GM18511 (cell line): ENCODE data around the gene PSORS1C2.

Experiments used
- ATAC-seq: cut with Tn5 transposase; IDR thresholded peaks from one replicate; pipeline ENCODE4 v1.9.1; 2021; ENCODE audit warnings: mild to moderate bottlenecking, moderate library complexity; ENCODE audit not compliant: unreplicated experiment

PSORS1C2 gene

DNA sequence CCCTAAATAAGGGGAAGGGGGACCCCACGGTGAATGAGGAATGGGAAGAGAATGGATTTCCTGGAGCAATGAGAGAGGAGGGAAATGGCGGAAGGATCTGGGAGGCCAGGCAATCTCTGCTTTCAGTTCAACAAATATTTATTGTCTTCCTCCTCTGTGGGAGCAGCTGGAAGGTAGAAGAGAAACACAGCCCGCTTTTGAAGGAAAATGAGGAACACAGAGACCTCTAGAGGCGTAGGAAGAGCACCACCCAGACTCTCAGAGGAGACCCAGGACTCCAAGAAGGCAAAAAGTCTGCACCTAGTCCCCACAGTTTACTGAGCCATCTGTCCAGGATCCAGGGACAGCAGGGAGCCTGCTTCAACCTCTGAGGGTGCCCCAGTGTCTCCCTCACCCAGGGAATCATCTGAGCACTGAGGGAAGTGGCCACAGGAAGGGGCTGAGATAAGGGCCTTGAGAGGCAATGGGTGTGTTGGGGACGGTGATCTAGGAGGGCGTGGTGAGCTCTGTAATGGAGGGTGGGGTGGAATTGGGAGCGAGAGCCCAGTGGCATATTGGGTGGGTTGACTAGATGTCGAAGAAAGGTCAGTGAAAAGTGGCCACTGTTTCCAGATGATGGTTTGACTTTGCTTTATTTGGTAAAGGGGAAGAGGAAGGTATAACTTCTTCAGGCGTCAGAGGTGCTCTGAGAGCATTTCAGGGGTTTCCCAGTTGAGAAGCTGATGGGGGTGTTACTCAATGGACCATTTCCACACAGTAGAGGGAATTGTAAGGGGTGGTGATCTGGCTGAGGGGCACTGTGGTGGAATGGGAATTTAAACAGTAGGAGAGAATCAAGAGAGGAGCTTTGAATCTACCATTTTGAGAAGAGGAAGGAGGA is 23.7 kb downstream of the PSORS1C2 start:
- ATAC-seq: no peak

DNA sequence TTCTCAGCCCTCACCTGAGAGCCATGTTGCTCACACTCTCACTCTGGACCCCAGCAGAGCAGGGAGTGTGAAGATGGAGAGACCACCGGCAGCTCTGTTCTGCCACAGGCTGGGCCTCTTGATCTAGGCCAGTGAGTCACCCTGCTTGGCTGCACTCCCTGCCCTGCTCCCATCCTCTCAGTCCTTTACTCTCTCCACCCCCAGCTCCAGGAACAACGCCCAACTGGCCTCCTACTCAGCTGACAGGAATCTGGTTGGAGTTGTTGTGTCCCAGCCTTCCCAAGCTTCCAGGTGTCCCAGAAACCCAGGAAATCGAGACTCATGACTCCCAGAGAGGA is 24.4 kb downstream of the PSORS1C2 start, which contains the start of gene PSORS1C1:
Gene PSORS1C1 (plus strand): TSS at position 260 of the 338 bp plus-strand sequence. CDS start 14,833 bp downstream, outside the sequence.
- no peak for ATAC-seq

DNA sequence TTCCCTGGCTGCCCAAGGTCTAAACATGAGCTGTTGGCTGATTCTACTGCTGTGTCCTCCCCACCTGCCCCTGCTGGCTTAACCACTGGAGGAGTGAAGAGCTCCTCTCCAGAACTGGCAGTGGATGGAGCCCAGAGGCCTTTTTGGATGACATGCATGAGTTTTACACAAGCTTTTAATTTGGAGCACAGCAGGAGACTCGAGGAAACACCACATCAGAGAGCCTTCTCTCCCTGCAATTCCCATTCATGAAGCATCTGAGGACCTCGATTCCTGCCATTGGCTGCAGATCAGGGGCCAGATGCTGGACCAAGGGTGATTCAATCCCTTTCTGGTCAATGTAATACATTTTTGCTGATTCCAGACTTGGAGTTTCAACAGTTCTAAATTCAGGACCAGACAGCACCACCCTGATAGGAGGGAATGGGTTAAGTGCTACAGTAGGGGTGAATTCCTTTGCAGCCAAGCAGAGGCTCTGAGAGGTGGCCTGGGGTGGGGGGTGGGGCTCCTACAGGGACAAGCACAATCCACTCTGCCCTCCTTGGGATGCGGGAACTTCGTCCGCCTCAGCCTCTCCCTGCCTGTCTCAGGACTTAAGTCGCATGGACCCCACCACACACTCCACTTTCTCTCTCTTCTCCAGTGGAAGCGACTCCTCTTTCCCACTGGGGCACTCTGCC is 24.9 kb downstream of the PSORS1C2 start:
- no peak for ATAC-seq

DNA sequence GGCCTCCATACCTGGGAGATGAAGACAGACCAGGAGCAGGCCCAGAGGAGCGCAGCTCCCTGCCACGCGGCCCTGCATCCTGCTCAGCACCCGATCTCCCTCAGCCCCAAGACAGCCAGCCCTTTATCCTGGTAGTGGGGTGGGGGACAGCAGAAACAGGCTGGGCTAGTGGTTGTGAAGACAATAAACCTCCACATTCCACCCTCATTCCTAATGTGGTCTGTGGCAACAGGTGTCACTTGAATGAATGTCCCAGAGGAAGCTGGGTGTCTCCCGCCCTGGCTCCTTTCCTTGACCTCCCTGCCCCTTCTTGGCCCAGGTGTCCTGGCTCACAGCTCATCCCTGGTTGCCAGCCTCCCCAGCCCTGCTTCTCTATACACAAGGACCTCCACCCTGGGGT is 26.4 kb downstream of the PSORS1C2 start, which contains the start of gene C6orf15:
Gene C6orf15 (minus strand): TSS at position 98 of the 400 bp plus-strand sequence. CDS start 20 bp downstream, at position 78.
- ATAC-seq: no peak

DNA sequence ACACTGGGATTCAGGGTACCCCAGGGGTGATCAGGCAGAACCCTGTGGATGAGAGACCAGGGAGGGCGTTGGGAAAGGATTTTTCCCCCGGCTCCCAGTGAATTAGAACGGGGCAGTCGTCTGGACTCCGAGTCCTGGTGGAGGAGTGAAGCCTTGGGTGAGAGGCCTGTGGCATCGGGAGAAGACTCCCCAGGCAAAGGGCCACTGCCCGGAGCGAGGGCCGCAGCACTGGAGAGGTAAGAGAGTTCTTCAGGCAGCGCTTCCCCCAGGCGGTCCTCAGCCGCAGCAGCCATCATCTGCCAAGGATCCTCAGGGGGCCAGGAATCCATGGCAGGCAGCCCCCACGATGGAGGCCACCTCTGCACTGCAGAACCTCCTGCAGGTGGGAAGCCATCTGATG is 27.2 kb downstream of the PSORS1C2 start:
- ATAC-seq: no peak

DNA sequence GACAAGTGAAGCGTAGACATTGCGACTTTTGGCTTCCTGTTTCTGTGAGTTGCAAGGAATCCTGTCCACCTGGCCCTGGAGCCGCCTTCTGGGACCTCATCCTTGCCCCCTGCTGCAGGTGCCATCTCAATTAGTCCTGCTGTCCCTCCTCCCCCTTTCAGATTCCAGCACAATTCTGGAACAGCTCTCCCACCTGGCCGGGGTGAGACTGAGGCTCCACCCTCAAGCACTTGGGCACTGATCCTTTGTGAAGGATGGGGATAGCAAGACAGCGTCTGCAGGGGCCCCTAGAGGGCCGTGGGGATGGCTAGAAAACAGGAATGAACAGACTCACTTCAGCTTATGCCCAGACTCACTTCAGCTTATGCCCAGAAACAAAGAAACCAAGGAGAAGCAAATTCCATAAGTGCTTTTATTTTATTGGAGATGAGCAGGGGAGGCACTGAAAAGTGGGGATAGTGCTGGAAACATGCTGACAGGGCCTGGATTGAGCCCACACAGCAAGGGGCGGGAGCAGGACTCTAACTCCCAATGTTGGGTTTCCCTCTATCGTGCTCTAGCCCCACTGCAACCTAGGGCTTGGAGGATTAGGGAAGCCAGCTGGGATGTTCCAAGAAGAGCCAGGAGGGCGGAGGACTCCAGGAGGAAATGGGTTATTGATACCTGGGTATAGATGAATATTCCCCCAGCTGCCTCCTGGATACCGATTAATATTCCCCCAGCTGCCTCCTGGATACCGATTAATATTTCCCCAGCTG is 27.9 kb downstream of the PSORS1C2 start:
- no peak for ATAC-seq

DNA sequence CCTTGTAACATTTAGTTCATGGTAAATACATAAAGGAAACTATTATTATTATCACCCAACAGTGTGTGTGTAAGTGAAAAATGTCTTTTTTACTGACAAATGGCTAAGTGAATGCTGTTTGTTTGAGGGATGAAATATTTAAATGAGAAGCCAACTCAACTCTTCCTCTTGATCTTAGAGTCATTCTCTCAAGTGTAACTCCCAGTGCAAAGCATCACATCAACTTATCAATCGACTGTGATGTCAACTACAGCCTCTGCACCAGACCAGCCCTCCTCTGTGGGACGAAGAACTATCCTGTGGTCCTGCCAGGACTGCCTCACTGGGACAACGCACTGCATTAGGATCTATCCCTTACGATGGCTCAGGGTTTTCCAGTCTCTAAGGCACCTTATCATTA is 31.8 kb downstream of the PSORS1C2 start:
- no peak for ATAC-seq

DNA sequence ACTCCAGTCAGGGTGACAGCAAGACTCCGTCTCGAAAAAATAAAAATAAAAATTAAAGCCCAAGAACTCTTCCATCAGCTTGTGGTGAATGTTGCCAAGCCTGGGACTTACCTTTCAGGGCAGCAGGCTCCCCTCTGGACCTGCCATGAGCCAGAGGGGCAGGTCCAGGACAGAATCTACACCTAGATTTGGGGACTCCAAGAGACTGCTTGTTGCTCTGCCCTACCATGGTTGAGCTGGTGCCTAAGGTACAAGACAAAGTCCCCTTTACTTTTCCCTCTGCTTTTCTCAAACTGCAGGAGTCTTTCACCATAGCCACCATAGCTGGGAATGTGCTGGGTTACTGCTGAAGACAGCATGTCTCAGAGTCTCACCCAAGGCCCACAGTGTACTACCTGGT is 35.7 kb downstream of the PSORS1C2 start:
- ATAC-seq: no peak

DNA sequence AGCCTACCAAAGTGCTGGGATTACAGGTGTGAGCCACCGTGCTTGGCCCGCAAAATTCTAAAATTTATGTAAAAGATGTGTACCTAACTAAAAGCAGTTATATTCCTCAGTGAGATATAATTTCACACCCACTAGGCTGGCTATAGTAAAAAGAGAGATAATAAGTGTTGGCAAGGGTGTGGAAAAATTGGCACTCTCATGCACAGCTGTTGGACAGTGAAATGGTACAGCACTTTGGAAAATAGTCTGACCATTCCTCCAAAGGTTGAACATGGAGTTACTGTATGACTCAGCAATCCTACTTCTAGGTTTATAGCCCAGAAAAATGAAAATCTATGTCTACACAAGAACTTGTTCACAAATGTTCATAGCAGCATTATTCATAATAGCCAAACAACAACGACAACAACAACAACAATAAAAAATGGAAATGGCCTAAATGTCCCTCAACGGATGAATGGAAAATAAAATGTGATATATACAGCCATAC is 40.4 kb downstream of the PSORS1C2 start:
- no peak for ATAC-seq

DNA sequence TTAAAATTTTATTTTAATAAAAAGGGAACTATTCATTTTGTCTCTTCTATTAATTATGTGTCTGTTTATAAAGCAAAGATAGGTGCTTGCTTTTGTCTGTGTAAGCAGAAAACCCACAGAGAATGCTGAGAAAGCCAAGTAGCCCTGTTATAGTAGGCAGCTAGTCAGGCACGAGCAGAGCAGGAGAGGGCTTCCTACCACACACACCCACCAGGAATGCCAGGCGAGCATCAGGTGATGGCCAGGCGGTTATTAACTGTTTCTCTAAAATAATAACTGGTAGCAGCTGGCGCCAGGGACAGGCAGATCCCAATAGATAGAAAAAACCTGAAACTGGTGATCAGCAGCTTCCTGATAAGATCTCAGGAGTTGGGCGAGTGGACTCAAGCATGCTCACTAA is 42.2 kb downstream of the PSORS1C2 start:
- ATAC-seq: no peak

DNA sequence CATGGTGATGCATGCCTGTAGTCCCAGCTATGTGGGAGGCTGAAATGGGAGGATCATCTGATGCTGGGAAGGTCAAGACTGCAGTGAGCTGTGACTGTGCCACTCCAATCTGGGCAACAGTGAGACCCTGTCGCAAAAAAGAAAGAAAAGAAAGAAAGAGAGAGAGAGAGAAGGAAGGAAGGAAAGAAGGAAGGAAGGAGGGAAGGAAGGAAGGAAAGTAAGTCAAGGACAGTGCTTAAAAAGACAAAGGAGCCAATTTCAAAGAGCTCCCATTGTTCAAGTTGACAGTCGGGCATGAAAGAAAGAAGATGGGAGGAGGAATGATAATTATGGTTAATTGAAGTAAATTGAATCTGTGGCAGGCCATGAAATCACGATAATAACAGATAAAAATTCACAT is 42.7 kb downstream of the PSORS1C2 start:
- ATAC-seq: no peak

DNA sequence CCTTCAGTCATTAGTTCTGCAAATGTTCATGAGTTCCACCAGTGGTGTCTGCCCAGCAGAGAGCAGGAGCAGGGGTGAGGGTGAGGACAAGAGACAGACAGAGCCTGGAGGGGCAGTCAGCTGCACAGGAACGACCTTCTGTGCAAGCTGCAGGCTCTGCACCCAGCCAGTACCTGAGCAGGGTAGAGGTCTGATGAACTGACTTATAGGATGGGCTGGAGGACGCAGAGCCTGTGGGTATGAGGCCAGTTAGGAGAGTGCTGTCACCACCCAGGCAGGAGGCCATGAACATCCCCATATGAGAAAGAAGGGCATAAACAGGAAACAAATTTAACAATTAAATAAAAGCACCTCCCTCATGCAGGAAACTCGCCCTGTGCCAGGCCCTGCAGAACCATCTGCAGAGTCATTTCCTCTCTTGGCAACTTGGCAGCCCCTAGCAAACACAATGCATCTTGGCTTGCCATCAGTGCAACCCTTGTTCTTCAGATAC is 44.4 kb downstream of the PSORS1C2 start:
- ATAC-seq: no peak

DNA sequence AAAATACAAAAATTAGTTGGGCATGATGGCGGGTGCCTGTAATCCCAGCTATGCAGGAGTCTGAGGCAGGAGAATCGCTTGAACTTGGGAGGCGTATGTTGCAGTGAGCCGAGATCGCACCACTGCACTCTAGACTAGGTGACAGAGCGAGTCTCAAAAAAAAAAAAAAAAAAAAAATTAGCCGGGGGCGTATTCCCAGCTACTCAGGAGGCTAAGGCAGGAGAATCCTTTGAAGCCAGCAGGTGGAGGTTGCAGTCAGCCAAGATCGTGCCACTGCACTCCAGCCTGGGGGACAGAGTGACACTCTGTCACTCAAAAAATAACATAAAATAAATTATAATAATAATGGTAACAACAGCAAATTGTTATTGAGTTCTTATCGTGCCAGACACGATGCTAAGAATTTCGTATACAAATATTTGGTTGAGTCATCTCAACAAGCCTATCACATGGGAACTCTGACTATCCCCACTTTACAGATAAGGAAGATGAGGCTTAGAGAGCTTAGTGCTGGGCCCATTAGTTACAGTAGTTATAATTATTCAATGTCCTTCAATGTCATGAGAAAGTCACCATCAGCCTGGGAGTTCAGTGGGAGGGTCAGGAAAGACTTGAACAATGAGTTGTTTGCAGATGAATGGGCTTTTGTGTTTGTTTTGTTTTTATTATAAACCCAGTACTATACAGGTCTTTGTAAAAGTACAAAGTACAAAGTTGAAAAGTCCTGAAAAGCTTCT is 45.9 kb downstream of the PSORS1C2 start:
- ATAC-seq: no peak

DNA sequence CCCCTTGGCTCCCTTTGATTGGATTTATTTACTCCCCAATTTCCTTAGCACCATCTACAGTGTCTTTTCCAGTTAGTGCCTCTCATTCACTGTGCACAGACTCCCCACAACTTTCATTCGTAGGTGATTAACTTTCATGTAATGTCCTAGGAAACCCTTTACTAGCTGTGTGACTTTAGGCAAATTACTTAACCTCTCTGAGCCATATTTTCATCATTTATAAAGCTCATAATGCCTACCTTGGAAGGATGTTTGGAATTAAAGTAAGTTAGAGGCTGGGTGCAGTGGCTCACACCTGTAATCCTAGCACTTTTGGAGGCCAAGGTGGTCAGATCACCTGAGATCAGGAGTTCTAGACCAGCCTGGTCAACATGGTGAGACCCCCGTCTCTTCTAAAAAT is 46.6 kb downstream of the PSORS1C2 start:
- no peak for ATAC-seq

DNA sequence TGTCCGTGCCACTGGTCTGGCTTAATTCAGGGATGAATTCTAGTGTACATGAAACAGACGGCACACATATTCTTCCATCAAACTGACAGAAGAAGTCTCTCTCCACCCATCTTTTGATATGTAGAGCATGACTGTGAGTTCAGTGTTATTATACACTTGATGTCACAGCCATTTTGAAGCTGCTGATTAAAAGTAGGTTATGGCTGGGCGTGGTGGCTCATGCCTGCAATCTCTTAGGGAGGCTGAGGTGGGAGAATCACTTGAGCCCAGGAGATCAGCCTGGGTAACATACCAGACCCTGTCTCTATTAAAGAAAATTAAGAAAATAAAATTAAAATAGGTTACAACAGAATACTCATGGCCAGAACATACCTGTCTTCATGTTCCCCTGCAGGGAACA is 47.2 kb downstream of the PSORS1C2 start:
- no peak for ATAC-seq

DNA sequence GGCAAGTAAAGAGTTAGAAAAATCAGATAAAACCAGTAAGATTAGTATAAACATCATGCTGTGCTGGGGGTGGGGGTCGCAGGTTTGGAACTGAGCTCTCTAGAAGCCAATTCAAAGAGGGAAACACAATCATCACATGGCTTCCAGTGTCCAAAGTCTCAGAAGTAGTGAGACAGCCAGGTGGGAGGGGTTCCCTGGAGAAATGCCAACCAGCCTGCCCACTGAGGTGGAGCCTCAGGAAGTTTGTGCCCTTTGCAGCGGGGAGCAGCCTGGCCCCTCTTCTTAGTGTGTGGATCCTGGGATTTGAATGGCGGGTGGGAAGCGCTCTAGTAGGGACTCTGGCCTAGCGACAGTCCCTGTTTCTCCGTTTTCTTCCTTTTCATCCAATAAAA is 47.9 kb downstream of the PSORS1C2 start:
- ATAC-seq: no peak

DNA sequence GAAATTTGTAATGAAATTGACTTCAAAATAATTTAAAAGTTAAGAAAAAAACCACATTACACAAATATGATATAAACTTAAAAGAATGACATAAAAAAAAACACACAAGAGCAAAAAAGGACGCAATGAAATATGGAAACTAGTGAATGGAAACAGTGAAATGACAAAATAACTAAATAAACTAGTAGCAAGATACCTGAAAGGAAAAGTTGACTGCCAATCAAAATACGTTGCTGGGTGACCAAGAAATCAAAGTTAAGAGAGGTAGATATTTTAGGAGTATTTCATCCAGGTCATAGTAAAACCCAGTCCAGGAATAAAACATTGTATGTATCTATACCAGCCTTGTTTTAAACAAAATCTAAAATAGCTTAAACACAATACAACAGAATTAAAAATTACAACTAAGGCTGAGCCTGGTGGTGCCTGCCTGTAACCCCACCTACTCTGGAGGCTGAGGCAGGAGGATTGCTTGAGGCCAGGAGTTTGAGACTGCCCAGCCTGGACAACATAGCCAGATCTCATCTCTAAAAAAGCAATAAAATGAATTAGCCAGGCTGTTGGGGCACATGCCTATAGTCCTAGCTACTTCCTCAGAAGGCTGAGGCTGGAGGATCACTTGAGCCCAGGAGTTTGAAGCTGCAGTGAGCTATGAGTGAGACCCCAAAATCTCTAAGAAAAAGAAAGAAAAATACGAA is 48.4 kb downstream of the PSORS1C2 start:
- ATAC-seq: no peak
